ENCODE results near the gene UBTF. TPM values are rescaled to one million over a fixed set of nuclear protein-coding genes. Genes with fewer than 3 reads are reported as not detected.

The UBTF gene
- total and polyA plus RNA-seq, 4 donors: 31.9 to 75.5 (median 52.3) TPM

DNA sequence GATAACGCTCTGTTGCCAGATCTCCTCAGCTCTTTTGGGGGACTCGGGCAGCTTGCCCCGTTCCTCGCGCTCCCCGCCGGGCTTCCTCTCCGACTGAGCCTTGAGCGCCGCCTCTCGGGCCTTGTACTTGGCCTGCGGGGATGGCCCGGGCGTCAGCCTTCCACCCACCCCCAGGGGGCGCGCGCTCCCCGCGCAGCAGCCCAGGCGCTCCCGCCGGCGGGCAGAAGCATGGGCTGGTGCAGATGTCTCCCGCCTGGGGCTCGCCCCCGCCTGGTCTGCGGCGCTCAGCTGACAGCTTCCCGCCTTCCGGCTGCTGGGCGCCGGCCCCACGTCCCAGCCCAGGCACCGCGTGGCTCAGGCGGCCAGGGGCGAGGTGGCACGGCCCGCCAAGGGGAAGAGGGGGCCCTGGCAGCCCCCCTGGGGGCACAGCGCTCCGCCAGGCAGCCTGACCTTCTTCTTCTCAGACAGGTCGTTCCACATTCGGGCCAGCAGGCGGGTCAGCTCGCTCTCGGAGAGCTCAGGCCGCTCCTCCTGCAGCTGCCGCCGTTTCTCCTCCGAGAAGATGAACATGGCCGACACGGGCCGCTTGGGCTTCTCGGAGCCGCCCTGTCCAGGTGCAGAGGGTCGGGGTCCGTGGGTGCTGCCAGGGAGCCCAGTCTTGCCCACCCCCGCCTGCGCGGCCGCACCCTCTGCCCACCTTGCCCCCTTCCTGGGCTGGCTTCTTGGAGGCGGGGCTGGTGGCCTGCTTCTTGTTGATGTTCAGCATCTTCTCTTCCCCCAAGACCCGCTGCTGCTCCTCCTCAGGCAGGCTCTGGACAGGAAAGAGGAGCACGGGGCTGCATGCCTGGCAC lies 8.9 kb downstream of the UBTF start:
- DNase-seq (peak; percentile 84 to 91 (median 88)), ATAC-seq (ENCODE audit: insufficient read depth, low FRiP score) (peak; percentile 98)
- H3K27me3 ChIP-seq (ENCODE audit: control insufficient read depth in 3 of 3, insufficient read depth in 3 of 3, low read length in 2 of 3): no peaks in the 10 kb centered on the region
- H3K9me3 ChIP-seq (ENCODE audit: control insufficient read depth in 4 of 4, insufficient read depth in 3 of 4, low read length in 3 of 4): peaks cover 0 to 2% (median 0%) of the 10 kb centered on the region in 4 donors
- TF ChIP-seq, protein P1, sequence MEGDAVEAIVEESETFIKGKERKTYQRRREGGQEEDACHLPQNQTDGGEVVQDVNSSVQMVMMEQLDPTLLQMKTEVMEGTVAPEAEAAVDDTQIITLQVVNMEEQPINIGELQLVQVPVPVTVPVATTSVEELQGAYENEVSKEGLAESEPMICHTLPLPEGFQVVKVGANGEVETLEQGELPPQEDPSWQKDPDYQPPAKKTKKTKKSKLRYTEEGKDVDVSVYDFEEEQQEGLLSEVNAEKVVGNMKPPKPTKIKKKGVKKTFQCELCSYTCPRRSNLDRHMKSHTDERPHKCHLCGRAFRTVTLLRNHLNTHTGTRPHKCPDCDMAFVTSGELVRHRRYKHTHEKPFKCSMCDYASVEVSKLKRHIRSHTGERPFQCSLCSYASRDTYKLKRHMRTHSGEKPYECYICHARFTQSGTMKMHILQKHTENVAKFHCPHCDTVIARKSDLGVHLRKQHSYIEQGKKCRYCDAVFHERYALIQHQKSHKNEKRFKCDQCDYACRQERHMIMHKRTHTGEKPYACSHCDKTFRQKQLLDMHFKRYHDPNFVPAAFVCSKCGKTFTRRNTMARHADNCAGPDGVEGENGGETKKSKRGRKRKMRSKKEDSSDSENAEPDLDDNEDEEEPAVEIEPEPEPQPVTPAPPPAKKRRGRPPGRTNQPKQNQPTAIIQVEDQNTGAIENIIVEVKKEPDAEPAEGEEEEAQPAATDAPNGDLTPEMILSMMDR (IDR thresholded peaks at IDR 0.05; ENCODE audit: control extremely low read depth, extremely low read depth): peak; percentile 98
- 30 to 34% methylated on average over 55 to 64 of the region's 64 CpGs for WGBS, 2 donors
- peak overlapping the region in 1 of 2 donors; percentile 28 for H3K27ac ChIP-seq (ENCODE audit: low read depth in 1 of 2, low read length in 1 of 2)
- H3K4me3 ChIP-seq: no peak overlapping the region
- peaks cover 0 to 8% (median 0%) of the 10 kb centered on the region in 5 donors for H3K4me1 ChIP-seq (ENCODE audit: control insufficient read depth in 5 of 5, insufficient read depth in 5 of 5, low read length in 5 of 5)
- no peak overlapping the region for H3K9ac ChIP-seq (ENCODE audit: insufficient read depth in 1 of 2, low read length in 2 of 2)
- peaks cover 17 to 78% (median 52%) of the 10 kb centered on the region in 4 donors for H3K36me3 ChIP-seq (ENCODE audit: control insufficient read depth in 4 of 4, insufficient read depth in 4 of 4, low read length in 4 of 4)

DNA sequence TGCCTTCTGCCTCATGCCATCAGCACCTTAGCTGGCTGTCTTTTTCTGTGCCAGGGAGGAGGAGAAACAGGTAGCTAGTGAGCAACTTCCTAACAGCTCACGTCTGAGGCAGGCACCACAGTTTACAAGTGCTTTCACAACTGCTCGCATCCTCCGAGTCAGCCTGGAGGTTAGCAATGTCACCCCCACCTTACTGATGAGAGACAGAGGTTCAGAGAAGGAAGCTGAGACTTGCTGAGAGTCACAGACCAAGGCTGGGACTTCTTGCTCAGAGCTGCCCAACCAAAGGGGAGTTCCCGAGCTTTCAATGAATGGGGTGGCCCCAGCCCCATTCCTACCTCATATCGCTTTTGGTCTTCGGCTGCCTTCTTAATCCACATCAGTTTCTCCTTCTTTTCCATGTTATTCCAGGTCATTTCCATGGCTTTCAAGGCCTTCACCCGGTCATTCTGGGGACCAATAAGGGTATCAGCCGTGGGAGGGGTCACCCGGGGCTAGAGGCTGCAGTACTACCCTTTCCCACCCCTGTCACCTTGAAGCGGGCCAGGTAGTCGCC lies 9.6 kb downstream of the UBTF start:
- peaks cover 14 to 71% (median 45%) of the 10 kb centered on the region in 4 donors for H3K36me3 ChIP-seq (ENCODE audit: control insufficient read depth in 4 of 4, insufficient read depth in 4 of 4, low read length in 4 of 4)
- H3K27ac ChIP-seq (ENCODE audit: low read depth in 1 of 2, low read length in 1 of 2): no peak overlapping the region
- peaks cover 0 to 2% (median 0%) of the 10 kb centered on the region in 4 donors for H3K9me3 ChIP-seq (ENCODE audit: control insufficient read depth in 4 of 4, insufficient read depth in 3 of 4, low read length in 3 of 4)
- no peak for ATAC-seq (ENCODE audit: insufficient read depth, low FRiP score)
- no peak overlapping the region for H3K9ac ChIP-seq (ENCODE audit: insufficient read depth in 1 of 2, low read length in 2 of 2)
- no peak overlapping the region for H3K4me3 ChIP-seq
- 68 to 71% methylated on average over 11 of the region's 11 CpGs for WGBS, 2 donors
- H3K4me1 ChIP-seq (ENCODE audit: control insufficient read depth in 5 of 5, insufficient read depth in 5 of 5, low read length in 5 of 5): peaks cover 0 to 10% (median 0%) of the 10 kb centered on the region in 5 donors
- H3K27me3 ChIP-seq (ENCODE audit: control insufficient read depth in 3 of 3, insufficient read depth in 3 of 3, low read length in 2 of 3): no peaks in the 10 kb centered on the region
- peak in 1 of 3 donors; percentile 6 for DNase-seq
- TF ChIP-seq, protein P1 (IDR thresholded peaks at IDR 0.05; ENCODE audit: control extremely low read depth, extremely low read depth): no peak

DNA sequence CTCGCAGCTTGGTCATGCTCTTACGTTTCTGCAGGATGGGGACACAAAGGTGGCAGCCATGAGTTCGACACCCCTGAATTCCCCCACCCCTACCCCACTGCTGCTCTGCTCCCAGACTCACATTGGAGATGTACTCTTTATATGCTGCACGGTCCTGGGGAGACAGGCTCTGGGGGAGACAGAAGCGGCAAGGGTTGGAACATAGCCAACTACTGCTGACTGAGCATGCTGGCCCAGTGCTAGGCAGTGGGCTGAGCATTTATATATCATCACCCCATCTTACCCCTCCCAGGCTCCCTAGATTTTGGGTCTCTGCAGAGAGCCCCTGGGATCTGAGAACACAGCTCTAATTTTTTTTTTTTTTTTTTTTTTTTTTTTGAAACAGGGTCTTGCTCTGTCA lies 11.7 kb downstream of the UBTF start:
- Histone ChIP-seq H3K9me3 (ENCODE audit: control insufficient read depth in 4 of 4, insufficient read depth in 3 of 4, low read length in 3 of 4) (peaks cover 0 to 2% (median 0%) of the 10 kb centered on the region in 4 donors), H3K4me3 (no peak overlapping the region), H3K9ac (ENCODE audit: insufficient read depth in 1 of 2, low read length in 2 of 2) (no peak overlapping the region), H3K36me3 (ENCODE audit: control insufficient read depth in 4 of 4, insufficient read depth in 4 of 4, low read length in 4 of 4) (peaks cover 12 to 52% (median 35%) of the 10 kb centered on the region in 4 donors), H3K4me1 (ENCODE audit: control insufficient read depth in 5 of 5, insufficient read depth in 5 of 5, low read length in 5 of 5) (peaks cover 0 to 12% (median 2%) of the 10 kb centered on the region in 5 donors), H3K27ac (ENCODE audit: low read depth in 1 of 2, low read length in 1 of 2) (no peak overlapping the region), H3K27me3 (ENCODE audit: control insufficient read depth in 3 of 3, insufficient read depth in 3 of 3, low read length in 2 of 3) (no peaks in the 10 kb centered on the region)
- ATAC-seq (ENCODE audit: insufficient read depth, low FRiP score) (no peak), DNase-seq (peak in 1 of 3 donors; percentile 10)
- TF ChIP-seq, protein P1 (IDR thresholded peaks at IDR 0.05; ENCODE audit: control extremely low read depth, extremely low read depth): no peak
- 91 to 92% methylated on average over 5 of the region's 5 CpGs for WGBS, 2 donors
